ENCODE measurements around the gene CCL13. TPM values are rescaled to one million over a fixed set of nuclear protein-coding genes. Genes with fewer than 3 reads are reported as not detected.

Gene CCL13
- total RNA-seq, 1 donor from 2014 or later, result not detected

GRCh38 chr17:34377078-34377823 is 21.0 kb downstream of the CCL13 start:
- Mint-ChIP-seq H3K36me3 (ENCODE audit: low read depth) (no peaks in the 10 kb centered on the region), H3K27me3 (ENCODE audit: low read depth) (no peaks in the 10 kb centered on the region), H3K4me3 (ENCODE audit: low read depth) (no peak overlapping the region), H3K27ac (peak overlapping the region; percentile 74), H3K9me3 (no peaks in the 10 kb centered on the region), H3K4me1 (ENCODE audit: low read depth) (peaks cover 69% of the 10 kb centered on the region)
- intact Hi-C loops (cut with micrococcal nuclease), result loop anchor here (1.0 kb wide), 3 partner anchors 11 to 176 kb away; no protein-coding TSS in a partner anchor
- DNase-seq (ENCODE audit: low spot score), result no peak

GRCh38 chr17:34378664-34379101 is 22.4 kb downstream of the CCL13 start:
- peak overlapping the region; percentile 84 for H3K27ac Mint-ChIP-seq
- intact Hi-C loops (cut with micrococcal nuclease), result loop anchor here (2.0 kb wide), 1 partner anchor 18 kb away; no protein-coding TSS in a partner anchor
- DNase-seq (ENCODE audit: low spot score), result peak; percentile 26
- no peaks in the 10 kb centered on the region for H3K27me3 Mint-ChIP-seq (ENCODE audit: low read depth)
- peak overlapping the region; percentile 59 for H3K4me3 Mint-ChIP-seq (ENCODE audit: low read depth)
- H3K36me3 Mint-ChIP-seq (ENCODE audit: low read depth), result no peaks in the 10 kb centered on the region
- peaks cover 72% of the 10 kb centered on the region for H3K4me1 Mint-ChIP-seq (ENCODE audit: low read depth)
- no peaks in the 10 kb centered on the region for H3K9me3 Mint-ChIP-seq

GRCh38 chr17:34379868-34380267 is 23.6 kb downstream of the CCL13 start:
- intact Hi-C loops (cut with micrococcal nuclease), result loop anchor here (2.0 to 10.0 kb wide), 4 partner anchors 19 to 1855 kb away; partner anchors contain the start of gene SLFN5
- peak overlapping the region; percentile 84 for H3K27ac Mint-ChIP-seq
- DNase-seq (ENCODE audit: low spot score), result no peak
- no peaks in the 10 kb centered on the region for H3K9me3 Mint-ChIP-seq
- H3K27me3 Mint-ChIP-seq (ENCODE audit: low read depth), result no peaks in the 10 kb centered on the region
- H3K4me3 Mint-ChIP-seq (ENCODE audit: low read depth), result peak overlapping the region; percentile 43
- H3K36me3 Mint-ChIP-seq (ENCODE audit: low read depth), result no peaks in the 10 kb centered on the region
- H3K4me1 Mint-ChIP-seq (ENCODE audit: low read depth), result peaks cover 78% of the 10 kb centered on the region

- intact Hi-C loops (cut with micrococcal nuclease), result loop anchor here (10.0 kb wide), 3 partner anchors 418 to 1858 kb away; partner anchors contain the start of gene SLFN5
- Mint-ChIP-seq H3K27ac (peak overlapping the region; percentile 93), H3K9me3 (no peaks in the 10 kb centered on the region), H3K36me3 (ENCODE audit: low read depth) (no peaks in the 10 kb centered on the region), H3K27me3 (ENCODE audit: low read depth) (no peaks in the 10 kb centered on the region), H3K4me1 (ENCODE audit: low read depth) (peaks cover 89% of the 10 kb centered on the region), H3K4me3 (ENCODE audit: low read depth) (peak overlapping the region; percentile 51)
- no peak for DNase-seq (ENCODE audit: low spot score)
Observed at GRCh38 chr17:34382621-34383124, 26.4 kb downstream of the CCL13 start.

- Mint-ChIP-seq H3K4me3 (ENCODE audit: low read depth) (peak overlapping the region; percentile 51), H3K27me3 (ENCODE audit: low read depth) (no peaks in the 10 kb centered on the region), H3K9me3 (no peaks in the 10 kb centered on the region), H3K4me1 (ENCODE audit: low read depth) (peaks cover 90% of the 10 kb centered on the region), H3K36me3 (ENCODE audit: low read depth) (no peaks in the 10 kb centered on the region), H3K27ac (peak overlapping the region; percentile 93)
- intact Hi-C loops (cut with micrococcal nuclease), result loop anchor here (10.0 kb wide), 3 partner anchors 418 to 1858 kb away; partner anchors contain the start of gene SLFN5
- DNase-seq (ENCODE audit: low spot score), result no peak
Observed at GRCh38 chr17:34383216-34383615, 26.9 kb downstream of the CCL13 start.

- H3K4me3 Mint-ChIP-seq (ENCODE audit: low read depth), result no peak overlapping the region
- H3K36me3 Mint-ChIP-seq (ENCODE audit: low read depth), result no peaks in the 10 kb centered on the region
- H3K4me1 Mint-ChIP-seq (ENCODE audit: low read depth), result peaks cover 86% of the 10 kb centered on the region
- DNase-seq (ENCODE audit: low spot score), result no peak
- no peaks in the 10 kb centered on the region for H3K9me3 Mint-ChIP-seq
- intact Hi-C loops (cut with micrococcal nuclease), result loop anchor here (10.0 kb wide), 3 partner anchors 419 to 1859 kb away; partner anchors contain the start of gene SLFN5
- H3K27me3 Mint-ChIP-seq (ENCODE audit: low read depth), result no peaks in the 10 kb centered on the region
- no peak overlapping the region for H3K27ac Mint-ChIP-seq
Observed at GRCh38 chr17:34384271-34384670, 28.0 kb downstream of the CCL13 start.

- peaks cover 86% of the 10 kb centered on the region for H3K4me1 Mint-ChIP-seq (ENCODE audit: low read depth)
- intact Hi-C loops (cut with micrococcal nuclease), result loop anchor here (5.0 to 10.0 kb wide), 5 partner anchors 117 to 1860 kb away; partner anchors contain the start of genes RFFL and SLFN5
- no peak for DNase-seq (ENCODE audit: low spot score)
- H3K36me3 Mint-ChIP-seq (ENCODE audit: low read depth), result no peaks in the 10 kb centered on the region
- H3K27me3 Mint-ChIP-seq (ENCODE audit: low read depth), result no peaks in the 10 kb centered on the region
- peak overlapping the region; percentile 20 for H3K27ac Mint-ChIP-seq
- no peaks in the 10 kb centered on the region for H3K9me3 Mint-ChIP-seq
- H3K4me3 Mint-ChIP-seq (ENCODE audit: low read depth), result no peak overlapping the region
Observed at GRCh38 chr17:34384822-34385605, 28.7 kb downstream of the CCL13 start.

GRCh38 chr17:34386343-34386696 is 30.0 kb downstream of the CCL13 start:
- no peaks in the 10 kb centered on the region for H3K36me3 Mint-ChIP-seq (ENCODE audit: low read depth)
- peaks cover 85% of the 10 kb centered on the region for H3K4me1 Mint-ChIP-seq (ENCODE audit: low read depth)

GRCh38 chr17:34386697-34387550 is 30.6 kb downstream of the CCL13 start:
- intact Hi-C loops (cut with micrococcal nuclease), result loop anchor here (5.0 to 10.0 kb wide), 5 partner anchors 115 to 1862 kb away; partner anchors contain the start of genes RFFL and SLFN5
- Mint-ChIP-seq H3K9me3 (no peaks in the 10 kb centered on the region), H3K27me3 (ENCODE audit: low read depth) (no peaks in the 10 kb centered on the region), H3K27ac (peak overlapping the region; percentile 94), H3K36me3 (ENCODE audit: low read depth) (no peaks in the 10 kb centered on the region), H3K4me3 (ENCODE audit: low read depth) (peak overlapping the region; percentile 23), H3K4me1 (ENCODE audit: low read depth) (peaks cover 82% of the 10 kb centered on the region)
- no peak for DNase-seq (ENCODE audit: low spot score)

More at GRCh38 chr17:34386343-34386696, 30.0 kb downstream of the CCL13 start:
- H3K27ac Mint-ChIP-seq, result peak overlapping the region; percentile 94
- no peaks in the 10 kb centered on the region for H3K9me3 Mint-ChIP-seq
- no peaks in the 10 kb centered on the region for H3K27me3 Mint-ChIP-seq (ENCODE audit: low read depth)
- peak overlapping the region; percentile 23 for H3K4me3 Mint-ChIP-seq (ENCODE audit: low read depth)
- intact Hi-C loops (cut with micrococcal nuclease), result loop anchor here (5.0 to 10.0 kb wide), 5 partner anchors 116 to 1862 kb away; partner anchors contain the start of genes RFFL and SLFN5
- DNase-seq (ENCODE audit: low spot score), result no peak

- Mint-ChIP-seq H3K36me3 (ENCODE audit: low read depth) (no peaks in the 10 kb centered on the region), H3K4me3 (ENCODE audit: low read depth) (no peak overlapping the region), H3K27ac (peak overlapping the region; percentile 94), H3K27me3 (ENCODE audit: low read depth) (no peaks in the 10 kb centered on the region), H3K4me1 (ENCODE audit: low read depth) (peaks cover 79% of the 10 kb centered on the region), H3K9me3 (no peaks in the 10 kb centered on the region)
- no peak for DNase-seq (ENCODE audit: low spot score)
- intact Hi-C loops (cut with micrococcal nuclease), result loop anchor here (5.0 to 10.0 kb wide), 5 partner anchors 115 to 1863 kb away; partner anchors contain the start of genes RFFL and SLFN5
Observed at GRCh38 chr17:34387566-34387965, 31.3 kb downstream of the CCL13 start.

- peak overlapping the region; percentile 56 for H3K27ac Mint-ChIP-seq
- intact Hi-C loops (cut with micrococcal nuclease), result loop anchor here (1.0 to 10.0 kb wide), 7 partner anchors 10 to 1864 kb away; partner anchors contain the start of genes RFFL and SLFN5
- H3K9me3 Mint-ChIP-seq, result no peaks in the 10 kb centered on the region
- no peaks in the 10 kb centered on the region for H3K36me3 Mint-ChIP-seq (ENCODE audit: low read depth)
- peaks cover 66% of the 10 kb centered on the region for H3K4me1 Mint-ChIP-seq (ENCODE audit: low read depth)
- H3K27me3 Mint-ChIP-seq (ENCODE audit: low read depth), result no peaks in the 10 kb centered on the region
- H3K4me3 Mint-ChIP-seq (ENCODE audit: low read depth), result peak overlapping the region; percentile 41
- DNase-seq (ENCODE audit: low spot score), result peak; percentile 28
Observed at GRCh38 chr17:34389126-34389750, 33.0 kb downstream of the CCL13 start.
